ENCODE data around the gene PLCH2.

PLCH2 gene

DNA sequence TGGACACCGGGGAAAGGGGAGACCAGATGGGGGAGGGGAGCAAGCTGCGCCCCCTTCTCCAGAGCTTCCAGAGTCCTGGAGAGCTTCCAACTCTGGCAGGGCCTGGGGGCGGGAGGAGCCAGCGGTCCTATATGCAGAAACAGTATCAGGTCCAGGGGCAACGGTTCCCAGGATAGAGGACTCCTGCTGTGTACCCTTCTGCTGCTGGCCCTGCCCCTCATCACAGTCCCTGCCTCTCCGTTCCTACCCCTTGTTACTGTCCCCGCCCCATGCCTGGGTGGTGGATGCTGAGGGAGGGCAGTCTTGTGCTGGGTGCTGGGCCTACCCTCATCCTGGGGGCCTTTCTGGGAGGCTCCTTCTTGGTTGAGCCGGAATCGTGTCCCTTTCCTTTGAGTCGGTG lies 44.6 kb upstream of the PLCH2 start:
- Histone ChIP-seq H3K9ac (no peak overlapping the region), H3K4me3 (no peak overlapping the region), H3K36me3 (no peaks in the 10 kb centered on the region), H4K20me1 (no peaks in the 10 kb centered on the region), H3K4me2 (peak overlapping the region; percentile 84), H3K27me3 (peaks cover 18% of the 10 kb centered on the region), H3K27ac (no peak overlapping the region), H3K9me3 (no peaks in the 10 kb centered on the region), H3K4me1 (peaks cover 87% of the 10 kb centered on the region)
- TF ChIP-seq Cebpa-rat (IDR thresholded peaks at IDR 0.05), result no peak

DNA sequence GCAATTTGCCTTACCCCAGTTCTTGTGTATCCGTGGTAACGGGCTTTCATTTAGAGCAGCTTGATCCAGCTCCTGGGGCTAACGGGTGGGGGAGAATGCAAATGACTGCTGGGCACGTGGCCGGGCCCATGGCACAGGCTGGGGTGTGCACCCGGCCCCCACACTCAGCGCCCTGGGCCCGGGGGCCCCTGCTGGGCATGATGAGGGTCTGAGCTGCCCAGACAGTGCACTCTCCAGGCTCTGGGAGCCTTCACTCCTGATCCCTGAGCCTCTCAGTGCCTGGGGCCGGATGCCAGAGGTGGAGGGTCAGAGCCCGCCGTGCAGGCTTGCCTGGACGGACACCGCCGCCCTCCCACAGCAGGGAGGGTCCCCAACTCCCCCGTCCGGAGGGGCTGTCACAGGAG lies 43.6 kb upstream of the PLCH2 start:
- H4K20me1 ChIP-seq, result no peaks in the 10 kb centered on the region
- H3K4me3 ChIP-seq, result no peak overlapping the region
- H3K4me2 ChIP-seq, result peak overlapping the region; percentile 84
- no peak overlapping the region for H3K9ac ChIP-seq
- H3K36me3 ChIP-seq, result no peaks in the 10 kb centered on the region
- H3K9me3 ChIP-seq, result no peaks in the 10 kb centered on the region
- peaks cover 18% of the 10 kb centered on the region for H3K27me3 ChIP-seq
- peaks cover 91% of the 10 kb centered on the region for H3K4me1 ChIP-seq
- no peak overlapping the region for H3K27ac ChIP-seq
- TF ChIP-seq Cebpa-rat (IDR thresholded peaks at IDR 0.05), result no peak

DNA sequence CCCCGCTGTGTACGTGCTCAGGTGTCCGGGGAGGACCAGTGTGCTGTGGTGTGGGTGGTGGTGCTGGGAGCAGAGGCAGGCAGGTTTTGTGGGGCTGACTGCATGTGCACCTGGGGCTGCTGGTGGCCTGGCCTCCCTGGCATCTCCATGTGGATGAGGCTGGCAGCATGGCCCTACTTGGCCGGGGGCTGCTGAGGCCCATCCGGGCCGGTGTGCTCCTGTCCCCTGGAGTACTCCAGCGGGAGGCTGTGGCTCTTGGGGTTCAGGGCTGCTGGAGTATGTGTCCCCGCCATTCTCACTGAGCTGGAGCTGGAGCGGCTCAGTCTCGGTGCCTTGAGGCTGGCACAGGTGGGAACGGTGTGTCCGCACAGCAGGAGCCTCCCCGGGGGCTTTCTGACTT lies 42.9 kb upstream of the PLCH2 start:
- H3K27me3 ChIP-seq, result peaks cover 18% of the 10 kb centered on the region
- peaks cover 94% of the 10 kb centered on the region for H3K4me1 ChIP-seq
- H3K4me2 ChIP-seq, result 0 out of 2 replicates have a peak overlapping the region, but pooled peaks have one; percentile 84
- no peak for TF ChIP-seq Cebpa-rat (IDR thresholded peaks at IDR 0.05)
- H4K20me1 ChIP-seq, result no peaks in the 10 kb centered on the region
- no peak overlapping the region for H3K4me3 ChIP-seq
- no peaks in the 10 kb centered on the region for H3K9me3 ChIP-seq
- no peak overlapping the region for H3K9ac ChIP-seq
- no peak overlapping the region for H3K27ac ChIP-seq
- H3K36me3 ChIP-seq, result no peaks in the 10 kb centered on the region

DNA sequence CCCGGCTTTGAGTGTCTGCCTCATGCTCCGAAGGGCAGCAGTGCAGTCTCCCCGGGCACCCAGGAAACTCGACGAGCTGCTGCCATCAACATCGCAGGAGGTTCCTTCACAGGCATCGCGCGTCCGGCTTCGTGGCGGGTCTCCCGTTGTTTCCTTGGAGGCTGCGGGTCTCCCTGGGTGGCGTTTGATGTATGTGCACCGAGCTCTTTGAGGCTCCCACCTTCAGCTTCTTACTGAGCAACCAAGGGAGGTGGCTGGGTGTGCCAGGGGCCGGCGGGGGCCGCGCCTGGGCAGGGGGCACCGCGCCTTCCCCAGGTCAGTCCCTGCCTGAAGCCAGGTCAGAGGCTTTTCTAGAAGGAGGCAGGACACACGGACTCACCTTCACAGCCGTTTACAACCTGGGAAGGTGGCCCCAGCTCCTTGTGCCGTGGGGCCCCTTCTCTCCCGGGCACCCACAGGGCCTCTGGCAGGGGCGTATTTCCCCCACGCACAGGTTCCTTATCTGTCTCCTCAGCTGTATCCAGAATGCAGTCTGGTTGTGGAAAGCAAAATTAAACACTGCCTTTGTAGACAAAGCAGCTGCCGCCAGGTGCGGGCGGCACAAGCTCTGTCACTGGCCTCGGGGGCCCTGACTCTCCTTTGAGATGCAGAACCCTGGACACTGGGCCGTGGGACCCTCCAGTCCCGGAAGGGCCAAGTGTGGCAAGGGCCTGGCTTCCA lies 42.0 kb upstream of the PLCH2 start:
- Histone ChIP-seq H3K27ac (no peak overlapping the region), H3K4me3 (no peak overlapping the region), H3K9me3 (no peaks in the 10 kb centered on the region), H3K4me1 (peaks cover 94% of the 10 kb centered on the region), H3K9ac (no peak overlapping the region), H3K4me2 (peak overlapping the region; percentile 43; the same call in 1 of the 2 replicates), H4K20me1 (no peaks in the 10 kb centered on the region), H3K36me3 (no peaks in the 10 kb centered on the region), H3K27me3 (peaks cover 18% of the 10 kb centered on the region)
- no peak for TF ChIP-seq Cebpa-rat (IDR thresholded peaks at IDR 0.05)

DNA sequence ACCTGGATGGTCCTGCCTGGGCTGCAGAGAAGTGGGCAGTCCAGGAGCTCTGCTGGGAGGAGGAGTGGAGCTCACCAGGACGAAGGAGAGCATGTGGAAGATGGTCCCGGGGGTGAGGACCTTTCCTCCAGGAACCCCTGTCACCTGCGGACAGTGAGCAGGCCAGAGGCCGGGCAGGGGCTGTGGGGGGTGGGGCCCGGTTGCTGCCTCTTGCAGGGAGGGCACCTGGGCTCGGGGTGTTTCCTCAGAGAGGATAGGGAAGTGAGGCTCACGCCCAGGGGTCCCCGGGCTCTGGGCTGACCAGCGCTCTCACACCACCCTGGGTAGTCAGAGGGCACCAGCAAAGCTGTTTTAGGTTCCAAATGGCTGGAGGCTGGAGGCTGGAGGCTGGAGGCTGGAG lies 41.0 kb upstream of the PLCH2 start:
- Histone ChIP-seq H3K4me2 (peak overlapping the region; percentile 43), H3K9me3 (peaks cover 2% of the 10 kb centered on the region), H3K9ac (no peak overlapping the region), H3K4me3 (no peak overlapping the region), H3K4me1 (peaks cover 94% of the 10 kb centered on the region), H3K27ac (no peak overlapping the region), H3K27me3 (peaks cover 18% of the 10 kb centered on the region), H3K36me3 (no peaks in the 10 kb centered on the region), H4K20me1 (no peaks in the 10 kb centered on the region)
- no peak for TF ChIP-seq Cebpa-rat (IDR thresholded peaks at IDR 0.05)

DNA sequence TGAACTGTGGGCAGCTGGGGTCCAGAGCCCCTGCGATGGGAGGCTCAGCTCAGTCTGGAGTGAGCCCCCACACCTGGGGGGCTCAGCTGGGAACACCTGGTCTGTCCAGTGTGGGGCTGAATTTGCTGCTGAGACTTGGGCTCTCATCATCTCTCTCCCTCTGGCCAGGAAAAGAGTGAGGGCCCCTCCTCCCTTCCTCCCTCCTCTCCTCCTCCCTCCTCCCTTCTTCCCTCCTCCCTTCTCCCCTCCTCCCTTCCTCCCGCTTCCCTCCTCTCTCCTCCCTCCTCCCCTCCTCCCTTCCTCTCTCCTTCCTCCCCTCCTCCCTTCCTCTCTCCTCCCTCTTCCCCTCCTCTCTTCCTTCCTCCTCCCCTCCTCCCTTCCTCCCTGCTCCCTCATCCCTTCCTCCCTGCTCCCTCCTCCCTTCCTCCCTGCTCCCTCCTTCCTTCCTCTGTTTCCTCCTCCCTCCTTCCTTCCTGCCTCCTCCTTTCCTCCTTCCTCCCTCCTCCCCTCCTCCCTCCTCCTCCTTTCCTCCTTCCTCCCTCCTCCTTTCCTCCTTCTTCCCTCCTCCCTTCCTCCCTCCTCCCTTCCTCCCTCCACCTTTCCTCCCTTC lies 40.2 kb upstream of the PLCH2 start:
- Histone ChIP-seq H3K27me3 (peaks cover 18% of the 10 kb centered on the region), H4K20me1 (no peaks in the 10 kb centered on the region), H3K9ac (no peak overlapping the region), H3K27ac (no peak overlapping the region), H3K36me3 (0 out of 2 replicates have a peak, but pooled peaks cover 4% of the 10 kb centered on the region), H3K4me2 (peak overlapping the region; percentile 43), H3K9me3 (peaks cover 9% of the 10 kb centered on the region), H3K4me1 (peaks cover 94% of the 10 kb centered on the region), H3K4me3 (no peak overlapping the region)
- TF ChIP-seq Cebpa-rat (IDR thresholded peaks at IDR 0.05), result no peak

DNA sequence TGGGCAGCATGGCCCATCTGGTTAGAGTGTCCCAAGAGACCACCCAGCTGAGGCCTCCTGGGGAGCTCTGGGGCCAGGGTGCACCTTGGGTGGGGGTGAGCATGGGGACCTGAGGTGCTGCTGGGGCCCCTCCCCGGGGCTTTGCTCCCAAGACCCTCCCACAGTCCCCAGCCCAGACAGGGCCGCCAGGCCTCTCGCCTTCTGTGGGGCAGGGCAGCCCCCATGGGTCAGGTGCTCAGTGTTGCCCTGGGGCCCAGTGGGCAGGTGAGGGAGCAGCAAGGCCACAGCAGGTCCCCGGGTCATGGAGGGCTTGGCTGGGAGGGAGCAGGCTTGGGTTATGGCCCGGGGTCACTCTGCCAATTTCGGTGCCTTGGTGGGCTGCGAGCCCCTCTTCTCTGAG lies 39.2 kb upstream of the PLCH2 start:
- Histone ChIP-seq H3K4me2 (peak overlapping the region; percentile 90), H3K9me3 (peaks cover 9% of the 10 kb centered on the region), H3K9ac (no peak overlapping the region), H4K20me1 (no peaks in the 10 kb centered on the region), H3K27ac (peak overlapping the region; percentile 49), H3K36me3 (0 out of 2 replicates have a peak, but pooled peaks cover 4% of the 10 kb centered on the region), H3K4me1 (peaks cover 94% of the 10 kb centered on the region), H3K4me3 (no peak overlapping the region), H3K27me3 (peaks cover 24% of the 10 kb centered on the region)
- no peak for TF ChIP-seq Cebpa-rat (IDR thresholded peaks at IDR 0.05)

DNA sequence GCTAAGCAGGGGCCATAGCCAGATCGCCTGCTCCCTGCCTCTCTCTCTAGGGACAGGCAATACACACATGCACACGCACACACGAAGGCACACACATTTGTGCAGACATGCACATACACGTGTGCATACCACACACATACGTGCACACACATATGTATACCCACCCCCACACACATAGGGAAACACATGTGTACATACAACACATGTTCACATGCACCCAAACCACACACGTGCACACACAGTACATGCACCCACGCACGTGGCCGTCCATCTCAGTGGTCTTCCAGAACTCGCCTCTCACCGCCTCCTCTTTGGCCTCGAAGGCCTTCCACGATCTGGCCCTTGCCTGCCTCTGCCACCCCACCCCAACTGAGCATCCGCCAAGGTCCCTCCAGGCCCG lies 38.5 kb upstream of the PLCH2 start:
- H3K4me1 ChIP-seq, result peaks cover 94% of the 10 kb centered on the region
- H3K27me3 ChIP-seq, result peaks cover 31% of the 10 kb centered on the region
- TF ChIP-seq Cebpa-rat (IDR thresholded peaks at IDR 0.05), result no peak
- 0 out of 2 replicates have a peak, but pooled peaks cover 3% of the 10 kb centered on the region for H4K20me1 ChIP-seq
- peak overlapping the region; percentile 79 for H3K27ac ChIP-seq
- H3K4me3 ChIP-seq, result no peak overlapping the region
- H3K9ac ChIP-seq, result no peak overlapping the region
- peak overlapping the region; percentile 90 for H3K4me2 ChIP-seq
- 0 out of 2 replicates have a peak, but pooled peaks cover 4% of the 10 kb centered on the region for H3K36me3 ChIP-seq
- peaks cover 9% of the 10 kb centered on the region for H3K9me3 ChIP-seq

DNA sequence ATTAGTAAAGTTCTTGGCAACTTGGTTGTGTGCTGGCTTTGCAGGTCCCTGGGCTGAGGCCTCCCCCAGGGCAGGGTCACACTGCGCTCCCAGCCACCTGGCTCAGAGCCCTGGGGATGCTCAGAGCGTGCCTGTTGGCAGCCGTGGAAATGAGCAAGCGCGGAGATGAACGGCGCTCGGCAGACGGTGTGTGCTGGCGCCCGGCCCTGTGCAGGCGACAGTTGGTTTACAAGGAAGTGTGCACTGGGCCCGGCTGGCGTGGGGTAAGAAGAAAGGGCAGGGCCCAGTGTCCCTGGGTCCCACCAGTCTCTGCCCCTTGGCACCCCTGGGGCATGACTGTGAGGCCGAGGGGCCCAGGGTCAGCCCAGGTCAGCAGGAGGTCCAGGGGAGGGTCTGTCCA lies 38.1 kb upstream of the PLCH2 start:
- no peak overlapping the region; the same call in 1 of the 2 replicates for H3K9ac ChIP-seq
- H3K9me3 ChIP-seq, result peaks cover 9% of the 10 kb centered on the region
- peak overlapping the region; percentile 90 for H3K4me2 ChIP-seq
- H3K27ac ChIP-seq, result peak overlapping the region; percentile 79
- TF ChIP-seq Cebpa-rat (IDR thresholded peaks at IDR 0.05), result no peak
- H4K20me1 ChIP-seq, result peaks cover 7% of the 10 kb centered on the region; the same call in 1 of the 2 replicates
- H3K4me3 ChIP-seq, result 0 out of 2 replicates have a peak overlapping the region, but pooled peaks have one; percentile 2
- H3K27me3 ChIP-seq, result peaks cover 32% of the 10 kb centered on the region
- H3K4me1 ChIP-seq, result peaks cover 94% of the 10 kb centered on the region
- H3K36me3 ChIP-seq, result 0 out of 2 replicates have a peak, but pooled peaks cover 4% of the 10 kb centered on the region

DNA sequence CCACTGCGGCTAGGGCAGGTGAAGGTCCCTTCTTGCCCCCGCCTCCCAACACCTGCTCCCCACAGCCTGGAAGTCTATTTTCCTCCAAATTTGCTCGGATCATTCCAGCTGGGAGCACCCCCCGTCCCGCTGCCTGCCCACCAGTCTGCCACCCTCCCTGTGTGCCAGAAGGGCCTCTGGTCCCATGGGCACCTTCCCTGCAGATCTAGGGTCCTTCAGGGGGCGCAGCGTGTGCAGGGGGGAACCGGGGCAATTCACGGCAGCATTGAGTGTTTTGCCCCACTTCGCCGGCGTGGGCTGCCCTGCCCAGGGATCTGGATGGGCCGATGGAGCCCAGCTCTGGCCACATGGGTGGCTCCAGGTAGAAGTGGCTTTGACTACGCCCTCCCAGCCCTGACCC lies 37.4 kb upstream of the PLCH2 start:
- H3K4me1 ChIP-seq, result peaks cover 94% of the 10 kb centered on the region
- H3K4me2 ChIP-seq, result peak overlapping the region; percentile 90
- H3K36me3 ChIP-seq, result 0 out of 2 replicates have a peak, but pooled peaks cover 4% of the 10 kb centered on the region
- H3K27me3 ChIP-seq, result peaks cover 32% of the 10 kb centered on the region
- H4K20me1 ChIP-seq, result peaks cover 13% of the 10 kb centered on the region; the same call in 1 of the 2 replicates
- TF ChIP-seq Cebpa-rat (IDR thresholded peaks at IDR 0.05), result no peak
- peak overlapping the region; percentile 2; the same call in 1 of the 2 replicates for H3K4me3 ChIP-seq
- no peak overlapping the region; the same call in 1 of the 2 replicates for H3K9ac ChIP-seq
- H3K27ac ChIP-seq, result peak overlapping the region; percentile 79
- H3K9me3 ChIP-seq, result peaks cover 9% of the 10 kb centered on the region
